Esophagus mucosa (tissue), 1 donor: ENCODE measurements around the gene ALOX12. TPM values are rescaled to one million over a fixed set of nuclear protein-coding genes. Genes with fewer than 3 reads are reported as not detected.
"Not testable (repeated sequence)": the region's sequence is repeated elsewhere in the genome, so short reads cannot be mapped to it uniquely, and the experiment has no call there.

Source experiments
- ATAC-seq: fragments of 200-7000 bp; cut with Tn5 transposase; one replicate; pipeline ENCODE4 v1.9.1; 2020
- total RNA-seq: library from RNA; stranded (reverse); gene quantifications from one replicate; pipeline ENCODE4 v1.2.4, GENCODE V29; 2023
- donor health status: DM: yes; HTN: yes; CAD: no.

The ALOX12 gene
- total RNA-seq, 1 donor from 2014 or later = 16.9 TPM

DNA sequence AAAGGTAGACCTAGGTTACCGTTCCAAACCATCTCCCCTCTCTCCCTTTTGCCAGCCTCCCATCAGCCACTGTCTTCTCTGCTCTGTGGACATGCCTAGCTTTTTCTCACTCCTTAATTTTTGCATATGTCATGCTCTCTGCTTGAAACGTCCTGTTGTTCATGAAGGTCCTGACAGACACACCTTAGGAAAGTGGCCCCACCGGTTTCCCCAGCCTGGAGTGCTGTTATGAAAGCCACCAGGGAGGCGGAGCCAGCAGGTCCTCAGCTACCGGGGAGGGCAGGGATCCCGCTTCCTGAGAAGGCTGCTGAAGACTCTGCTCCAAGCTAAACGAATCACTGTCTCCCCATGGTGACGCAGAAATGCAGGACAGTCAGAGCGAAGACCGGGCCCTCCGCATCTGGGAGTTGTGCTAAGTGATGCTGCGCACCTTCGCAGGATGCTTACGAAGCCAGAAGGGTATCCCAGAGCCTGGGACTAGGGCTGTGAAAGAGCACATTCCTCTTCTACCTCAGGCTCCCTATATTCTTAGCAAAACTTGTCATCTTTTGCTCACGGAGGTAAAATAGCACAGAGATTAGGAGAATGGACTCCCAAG lies 50.4 kb downstream of the ALOX12 start:
- ATAC-seq = peak; percentile 87

DNA sequence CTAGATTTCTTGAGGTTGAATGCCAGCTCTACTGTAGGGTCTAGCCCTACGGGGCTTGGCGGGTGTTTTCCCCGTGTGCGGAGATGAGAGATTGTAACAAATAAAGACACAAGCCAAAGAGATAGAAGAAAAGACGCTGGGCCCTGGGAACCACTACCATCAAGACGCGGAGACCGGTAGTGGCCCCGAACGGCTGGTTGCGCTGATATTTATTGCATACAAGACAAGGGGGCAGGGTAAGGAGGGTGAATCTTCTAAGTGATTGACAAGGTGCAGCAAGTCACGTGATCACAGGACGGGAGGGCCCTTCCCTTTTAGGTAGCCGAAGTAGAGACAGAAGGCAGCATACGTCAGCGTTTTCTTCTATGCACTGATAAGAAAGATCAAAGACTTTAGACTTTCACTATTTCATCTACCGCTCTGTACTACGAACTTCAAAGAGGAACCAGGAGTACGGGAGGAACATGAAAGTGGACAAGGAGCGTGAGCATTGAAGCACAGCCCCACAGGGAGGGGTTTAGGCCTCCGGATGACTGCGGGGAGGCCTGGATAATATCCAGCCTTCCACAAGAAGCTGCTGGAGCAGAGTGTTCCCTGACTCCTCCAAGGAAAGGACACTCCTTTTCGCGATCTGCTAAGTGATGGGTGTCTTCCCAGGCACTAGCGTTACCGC lies 51.0 kb downstream of the ALOX12 start:
- not testable (repeated sequence) for ATAC-seq

DNA sequence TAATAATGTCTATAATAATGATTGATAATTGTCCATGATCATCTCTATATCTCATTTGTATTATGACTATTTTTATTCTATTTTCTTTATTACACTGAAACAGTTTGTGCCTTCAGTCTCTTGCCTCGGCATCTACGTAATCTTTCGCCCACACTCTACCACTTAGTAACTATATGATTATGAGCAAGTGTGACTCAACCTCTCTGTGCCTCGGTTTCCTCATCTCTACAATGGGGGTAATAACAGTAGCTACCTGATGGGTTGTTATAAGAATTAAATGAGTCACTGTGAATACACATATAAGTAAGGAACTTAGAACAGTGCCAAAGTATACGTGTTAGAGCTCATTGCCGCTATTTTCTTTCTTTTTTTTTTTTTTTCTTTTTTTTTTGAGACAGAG lies 51.7 kb downstream of the ALOX12 start:
- peak; percentile 30 for ATAC-seq

DNA sequence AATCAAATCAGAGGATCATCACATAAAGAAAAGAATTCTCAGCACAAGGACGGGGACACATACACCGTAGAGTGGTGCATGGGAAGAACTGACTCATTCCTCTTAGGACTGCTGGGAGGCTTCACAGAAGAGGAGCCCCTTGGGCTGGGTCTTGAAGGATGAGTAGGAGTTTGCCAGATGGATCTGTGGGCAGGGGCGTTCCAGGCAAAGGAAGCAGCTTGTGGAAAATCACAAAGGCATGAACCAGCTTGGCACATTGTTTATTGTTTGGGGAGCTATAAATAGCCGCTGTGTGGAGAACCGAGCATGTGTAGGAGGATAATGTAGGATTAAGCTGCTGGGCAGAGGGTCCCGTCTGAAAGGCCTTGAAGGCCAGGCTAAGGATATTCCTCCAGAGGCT lies 53.1 kb downstream of the ALOX12 start:
- ATAC-seq = no peak

DNA sequence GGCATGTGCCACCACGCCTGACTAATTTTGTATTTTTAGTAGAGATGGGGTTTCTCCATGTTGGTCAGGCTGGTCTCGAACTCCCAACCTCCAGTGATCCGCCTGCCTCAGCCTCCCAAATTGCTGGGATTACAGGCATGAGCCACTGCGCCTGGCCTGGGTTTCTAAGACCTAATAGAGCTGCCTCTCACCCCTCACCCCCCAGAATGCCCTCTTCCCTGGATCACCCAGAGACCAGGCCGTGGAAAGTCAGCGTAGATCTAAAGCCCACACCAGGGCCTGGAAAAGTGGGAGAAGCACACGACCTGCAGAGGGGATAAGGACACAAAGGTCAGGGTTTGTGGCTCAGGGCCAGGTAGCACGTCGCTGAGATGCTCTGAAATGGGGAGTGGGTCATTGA lies 54.7 kb downstream of the ALOX12 start:
- ATAC-seq = not testable (repeated sequence)

DNA sequence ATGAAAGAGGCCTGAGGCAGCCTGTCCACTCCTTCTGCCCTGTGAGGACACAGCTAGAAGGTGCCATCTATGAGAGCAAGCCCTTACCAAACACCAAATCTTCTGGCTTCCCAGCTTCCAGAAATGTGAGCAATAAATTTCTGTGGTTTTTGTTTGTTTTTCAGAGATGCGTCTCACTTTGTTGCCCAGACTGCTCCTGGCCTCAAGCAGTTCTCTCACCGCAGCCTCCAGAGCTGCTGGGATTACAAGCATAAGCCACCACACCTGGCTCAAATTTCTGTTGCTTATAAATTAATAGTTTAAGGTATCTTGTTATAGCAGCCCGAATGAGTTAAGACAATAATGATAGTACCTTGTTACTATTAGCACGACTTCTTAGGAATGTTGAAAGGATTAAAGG lies 60.5 kb downstream of the ALOX12 start:
- ATAC-seq = no peak

DNA sequence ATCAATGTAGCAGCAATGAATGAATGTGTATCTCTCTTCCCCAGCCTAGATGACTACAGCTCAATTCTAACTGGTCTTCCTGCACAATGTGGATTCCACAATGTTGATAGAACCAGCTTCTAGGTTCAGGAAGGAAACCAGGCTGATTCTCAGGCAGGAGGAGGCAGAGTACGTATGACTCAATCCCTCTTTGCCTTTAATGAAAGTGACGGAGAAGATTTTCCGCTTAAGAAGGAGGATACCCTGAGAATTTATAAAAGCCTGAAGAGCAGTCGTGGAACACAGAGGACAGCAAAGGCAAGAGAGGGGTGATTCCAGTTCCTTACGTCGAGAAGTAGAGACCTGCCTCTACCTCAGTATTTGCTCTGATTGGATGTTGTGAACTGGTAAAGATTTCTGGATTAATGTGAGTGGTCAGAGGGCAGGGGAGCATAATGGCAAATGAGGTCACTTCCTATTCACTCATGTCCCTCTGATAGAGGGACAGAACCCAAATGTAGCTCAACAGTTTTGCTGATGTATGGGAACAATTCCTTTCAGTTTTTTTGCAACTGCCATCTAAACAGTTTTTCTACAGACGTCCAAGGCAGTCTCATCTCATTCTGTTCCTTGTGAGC lies 63.1 kb downstream of the ALOX12 start:
- peak; percentile 69 for ATAC-seq

Other genes starting within 250 kb of the ALOX12 start
- 13.0 TPM for gene XAF1, start 240.0 kb upstream of the ALOX12 start, total RNA-seq
- gene FBXO39, start 219.8 kb upstream of the ALOX12 start, total RNA-seq = 0.68 TPM
- not detected for gene TEKT1, start 164.3 kb upstream of the ALOX12 start, total RNA-seq
- gene RNASEK, start 16.6 kb downstream of the ALOX12 start, total RNA-seq = 126 TPM
- gene BCL6B, start 27.0 kb downstream of the ALOX12 start, total RNA-seq = 3.7 TPM
- 11.8 TPM for gene SLC16A13, start 40.0 kb downstream of the ALOX12 start, total RNA-seq
- gene SLC16A11, start 48.0 kb downstream of the ALOX12 start, total RNA-seq = 0.60 TPM
- gene CLEC10A, start 84.2 kb downstream of the ALOX12 start, total RNA-seq = 0.92 TPM
- 0.24 TPM for gene ASGR2, start 118.8 kb downstream of the ALOX12 start, total RNA-seq
- gene ASGR1, start 183.3 kb downstream of the ALOX12 start, total RNA-seq = 1.00 TPM
- 3.1 TPM for gene DLG4, start 223.8 kb downstream of the ALOX12 start, total RNA-seq
- 311 TPM for gene ACADVL, start 223.9 kb downstream of the ALOX12 start, total RNA-seq
- 32.7 TPM for gene DVL2, start 238.5 kb downstream of the ALOX12 start, total RNA-seq
- 33.6 TPM for gene PHF23, start 243.4 kb downstream of the ALOX12 start, total RNA-seq
- gene GABARAP, start 246.4 kb downstream of the ALOX12 start, total RNA-seq = 268 TPM